PC-3 (cell line): ENCODE results near the gene DNASE1L2. TPM values are rescaled to one million over a fixed set of nuclear protein-coding genes. Genes with fewer than 3 reads are reported as not detected.
A peak's percentile ranks its signal among the peaks of the same experiment; 100 is the strongest.

ENCODE experiments used
- ATAC-seq: fragments of 200-7000 bp; cut with Tn5 transposase; 2 replicates; pipeline ENCODE4 v1.9.1; 2020; ENCODE audit warnings: mild to moderate bottlenecking, moderate library complexity
- BruUV-seq: library from RNA; stranded (reverse); fragments of 400-500 nt; replicated peaks from 2 replicates; lab custom pipeline; 2021; lab: Mats Ljungman, UMichigan
- CTCF ChIA-PET: fragments of 300-600 bp; sonication (Branson Sonifier 250); formaldehyde crosslinking; loops from one replicate; lab custom pipeline; 2022; ENCODE audit warnings: antibody characterized with exemption; lab: Charles Lee
- POLR2A ChIA-PET: fragments of 300-600 bp; sonication (Branson Sonifier 250); formaldehyde crosslinking; loops from one replicate; lab custom pipeline; 2022; ENCODE audit warnings: antibody characterized with exemption; ENCODE audit not compliant: unreplicated experiment; lab: Charles Lee
- DNase-seq: peaks from one replicate; pipeline ENCODE4 v3.0.0-alpha.2; 2015
- H2AFZ ChIP-seq: fragments of 300-600 bp; sonication (generic); 2 replicates; pipeline ENCODE4 v1.6.0; 2016; ENCODE audit warnings: antibody characterized with exemption, low read length
- H3F3A ChIP-seq: fragments of 300-600 bp; sonication (generic); one replicate; pipeline ENCODE4 v1.6.0; 2017; ENCODE audit warnings: antibody characterized with exemption, low read length, control low read depth, mild to moderate bottlenecking; ENCODE audit not compliant: unreplicated experiment
- H3K27ac ChIP-seq: fragments of 300-600 bp; sonication (generic); 2 replicates; pipeline ENCODE4 v1.5.1; 2016; ENCODE audit warnings: mild to moderate bottlenecking, low read length
- H3K27me3 ChIP-seq: fragments of 300-600 bp; sonication (generic); 2 replicates; pipeline ENCODE4 v1.6.1; 2016; ENCODE audit warnings: low read length, mixed read lengths
- H3K36me3 ChIP-seq: fragments of 300-600 bp; sonication (generic); 2 replicates; pipeline ENCODE4 v1.6.1; 2016; ENCODE audit warnings: low read depth, mixed run types, low read length, mixed read lengths
- H3K4me1 ChIP-seq: fragments of 300-600 bp; sonication (generic); 2 replicates; pipeline ENCODE4 v1.5.1; 2016; ENCODE audit warnings: low read length; ENCODE audit not compliant: insufficient read depth
- H3K4me2 ChIP-seq: fragments of 300-600 bp; sonication (generic); 2 replicates; pipeline ENCODE4 v1.6.0; 2016; ENCODE audit warnings: low read length
- H3K4me3 ChIP-seq: fragments of 300-600 bp; sonication (generic); 2 replicates; pipeline ENCODE4 v1.5.1; 2016; ENCODE audit warnings: mild to moderate bottlenecking, low read length, mixed read lengths
- H3K79me2 ChIP-seq: fragments of 300-600 bp; sonication (generic); 2 replicates; pipeline ENCODE4 v1.6.1; 2017; ENCODE audit warnings: low read length, mixed read lengths
- H3K9ac ChIP-seq: fragments of 300-600 bp; sonication (generic); 2 replicates; pipeline ENCODE4 v1.6.0; 2016; ENCODE audit warnings: mild to moderate bottlenecking, low read length
- H3K9me2 ChIP-seq: fragments of 300-600 bp; sonication (generic); replicated peaks from 2 replicates; pipeline ENCODE4 v1.6.1; 2016; ENCODE audit warnings: mixed run types, low read length, mixed read lengths
- H3K9me3 ChIP-seq: fragments of 300-600 bp; sonication (generic); 2 replicates; pipeline ENCODE4 v1.6.1; 2016; ENCODE audit warnings: low read length, mixed read lengths
- H4K20me1 ChIP-seq: fragments of 300-600 bp; sonication (generic); 2 replicates; pipeline ENCODE4 v1.6.1; 2016; ENCODE audit warnings: low read length, mixed read lengths
- CTCF ChIP-seq: fragments of 300-600 bp; sonication (generic); conservative IDR thresholded peaks from 2 replicates; pipeline ENCODE4 v1.5.1; 2017; ENCODE audit warnings: antibody characterized with exemption, low read depth, mild to moderate bottlenecking, low read length
- EZH2 ChIP-seq: fragments of 300-600 bp; sonication (generic); IDR thresholded peaks from one replicate; pipeline ENCODE4 v1.6.1; 2017; ENCODE audit warnings: antibody characterized with exemption, mild to moderate bottlenecking, low read length; ENCODE audit not compliant: unreplicated experiment
- EZH2phosphoT487 ChIP-seq: fragments of 300-600 bp; sonication (generic); IDR thresholded peaks from 2 replicates; pipeline ENCODE4 v1.6.1; 2018; ENCODE audit warnings: mild to moderate bottlenecking, antibody characterized with exemption, low read length, borderline replicate concordance
- intact Hi-C: fragments of 100-400 bp; cut with micrococcal nuclease; formaldehyde crosslinking; loops from 2 replicates; pipeline ENCODE4 v1.9.0; 2023
- total RNA-seq: library from RNA; depleted of rRNA; stranded (reverse); fragments of >200 nt; gene quantifications from 2 replicates; pipeline ENCODE4 v1.2.3, GENCODE V29; 2014

DNASE1L2 gene
- total RNA-seq, 1 experiment from 2014 or later, result 2.7 TPM

- ChIA-PET CTCF (no interaction called here), POLR2A (no interaction called here)
- intact Hi-C loops, result no loop called here
- H3K79me2 ChIP-seq, result no peaks in the 10 kb centered on the region
- no peak overlapping the region for H3K4me3 ChIP-seq
- no TSS peak for BruUV-seq
- H3K4me2 ChIP-seq, result no peak overlapping the region
- no peak overlapping the region for H3K27ac ChIP-seq
- no peaks in the 10 kb centered on the region for H3K9me3 ChIP-seq
- no peaks in the 10 kb centered on the region for H3F3A ChIP-seq
- ATAC-seq (no peak), DNase-seq (no peak)
- H3K9ac ChIP-seq, result no peak overlapping the region
- H3K27me3 ChIP-seq, result no peaks in the 10 kb centered on the region
- H3K4me1 ChIP-seq, result peaks cover 12% of the 10 kb centered on the region; the same call in 1 of the 2 replicates
- H3K9me2 ChIP-seq, result no peaks in the 10 kb centered on the region
- H2AFZ ChIP-seq, result no peak overlapping the region
- no peaks in the 10 kb centered on the region for H4K20me1 ChIP-seq
- TF ChIP-seq EZH2, result no peak
- no peaks in the 10 kb centered on the region for H3K36me3 ChIP-seq
Observed at GRCh38 chr16:2190659-2191445, 45.4 kb upstream of the DNASE1L2 start.

GRCh38 chr16:2191446-2191706 lies 44.9 kb upstream of the DNASE1L2 start:
- DNase-seq (no peak), ATAC-seq (no peak)
- CTCF ChIA-PET, result no interaction called here
- TF ChIP-seq EZH2 (no peak), CTCF (no peak), EZH2phosphoT487 (no peak)
- no peaks in the 10 kb centered on the region for H3K79me2 ChIP-seq
- no peaks in the 10 kb centered on the region for H3K9me2 ChIP-seq
- no peak overlapping the region for H3K4me2 ChIP-seq
- no peak overlapping the region for H3K4me3 ChIP-seq
- no peaks in the 10 kb centered on the region for H4K20me1 ChIP-seq
- intact Hi-C loops, result no loop called here
- H3K27me3 ChIP-seq, result no peaks in the 10 kb centered on the region
- H3K27ac ChIP-seq, result no peak overlapping the region
- H3K9ac ChIP-seq, result no peak overlapping the region
- POLR2A ChIA-PET, result no interaction called here
- no peaks in the 10 kb centered on the region for H3K36me3 ChIP-seq
- H3F3A ChIP-seq, result no peaks in the 10 kb centered on the region
- no peaks in the 10 kb centered on the region for H3K9me3 ChIP-seq
- peaks cover 12% of the 10 kb centered on the region; the same call in 1 of the 2 replicates for H3K4me1 ChIP-seq
- H2AFZ ChIP-seq, result no peak overlapping the region
- BruUV-seq, result no TSS peak

GRCh38 chr16:2194166-2194834 lies 41.9 kb upstream of the DNASE1L2 start:
- DNase-seq (peak; percentile 56), ATAC-seq (peak; percentile 11; the same call in 1 of the 2 replicates)
- no TSS peak for BruUV-seq
- no peaks in the 10 kb centered on the region for H3K79me2 ChIP-seq
- H3K4me1 ChIP-seq, result peaks cover 12% of the 10 kb centered on the region; the same call in 1 of the 2 replicates
- H3K9ac ChIP-seq, result no peak overlapping the region
- no peak for TF ChIP-seq EZH2phosphoT487
- no peak for TF ChIP-seq EZH2
- TF ChIP-seq CTCF, result no peak
- no peaks in the 10 kb centered on the region for H3K9me3 ChIP-seq
- H3K4me3 ChIP-seq, result no peak overlapping the region
- no peak overlapping the region for H3K27ac ChIP-seq
- POLR2A ChIA-PET, result interaction anchor here (0.5 kb wide), 1 partner anchor 57 kb away, joined by 8 read pairs; the partner anchor contains the start of gene ECI1
- CTCF ChIA-PET, result interaction anchor here (0.5 to 1.4 kb wide), 5 partner anchors 32 to 72 kb away, joined by 3 to 18 read pairs (median 3); partner anchors contain the start of gene ECI1
- H2AFZ ChIP-seq, result no peak overlapping the region
- H4K20me1 ChIP-seq, result no peaks in the 10 kb centered on the region
- H3K4me2 ChIP-seq, result no peak overlapping the region; the same call in 1 of the 2 replicates
- H3K36me3 ChIP-seq, result no peaks in the 10 kb centered on the region
- intact Hi-C loops, result no loop called here
- H3K9me2 ChIP-seq, result no peaks in the 10 kb centered on the region
- no peaks in the 10 kb centered on the region for H3F3A ChIP-seq
- no peaks in the 10 kb centered on the region for H3K27me3 ChIP-seq
